HEK293 (cell line): ENCODE measurements around the gene MPPED1.
A peak's percentile ranks its signal among the peaks of the same experiment; 100 is the strongest.

Source experiments
- CTCF ChIA-PET: fragments of 350-600 bp; formaldehyde crosslinking; extraction: SDS; loops from one replicate; lab custom pipeline; 2021; ENCODE audit warnings: antibody characterized with exemption; lab: Yijun Ruan, JAX
- POLR2A ChIA-PET: fragments of 300-600 bp; formaldehyde crosslinking; extraction: SDS; loops from one replicate; lab custom pipeline; 2020; ENCODE audit warnings: antibody characterized with exemption, inconsistent platforms; lab: Yijun Ruan, JAX
- H3K27ac ChIP-seq: fragments of 200-500 bp; sonication (Bioruptor generic); 2 replicates; pipeline ENCODE4 v1.5.1; 2014; ENCODE audit warnings: low read depth, low read length, control low read depth, inconsistent platforms; ENCODE audit errors: extremely low read depth
- H3K36me3 ChIP-seq, 2 experiments: fragments of 200-500 bp in 1 of 2; sonication (Bioruptor generic) in 1 of 2; 1 replicate in 1 of 2; 2 replicates in 1 of 2; pipeline ENCODE4 v1.5.1; 2014 to 2017; ENCODE audit warnings: inconsistent platforms in 2 of 2, low read length in 2 of 2; ENCODE audit not compliant: control insufficient read depth in 2 of 2, insufficient read depth in 1 of 2
- H3K4me1 ChIP-seq: fragments of 200-500 bp; sonication (Bioruptor generic); 2 replicates; pipeline ENCODE4 v1.5.1; 2014; ENCODE audit warnings: mild to moderate bottlenecking, low read length, inconsistent platforms; ENCODE audit not compliant: control insufficient read depth, insufficient read depth
- H3K4me3 ChIP-seq: 2 replicates; pipeline ENCODE4 v1.5.1; 2011; ENCODE audit warnings: low read depth, mild to moderate bottlenecking, control low read depth, low read length, moderate library complexity
- H3K9me3 ChIP-seq: fragments of 200-500 bp; sonication (Bioruptor generic); 2 replicates; pipeline ENCODE4 v1.5.1; 2014; ENCODE audit warnings: low read depth, low read length, inconsistent platforms; ENCODE audit not compliant: control insufficient read depth, insufficient read depth
- HOXC10 ChIP-seq: sonication (generic); formaldehyde crosslinking; IDR thresholded peaks from 2 replicates; pipeline ENCODE4 v1.8.1; 2023; ENCODE audit warnings: mild to moderate bottlenecking, missing genetic modification reagents
- SP7 ChIP-seq: fragments of 450-650 bp; formaldehyde crosslinking; IDR thresholded peaks from 2 replicates; pipeline ENCODE4 v1.5.1; 2016; ENCODE audit warnings: missing biosample characterization, missing genetic modification characterization
- ZBTB7A ChIP-seq: fragments of 450-650 bp; formaldehyde crosslinking; IDR thresholded peaks from 2 replicates; pipeline ENCODE4 v1.5.1; 2016; ENCODE audit warnings: low read depth, missing biosample characterization, missing genetic modification characterization
- ZFP69B ChIP-seq: fragments of 450-650 bp; formaldehyde crosslinking; IDR thresholded peaks from 2 replicates; pipeline ENCODE4 v1.5.1; 2016; ENCODE audit warnings: missing biosample characterization, missing genetic modification characterization
- ZNF112 ChIP-seq: fragments of 450-650 bp; formaldehyde crosslinking; IDR thresholded peaks from 2 replicates; pipeline ENCODE4 v1.5.0; 2017; ENCODE audit warnings: missing biosample characterization, missing genetic modification characterization
- ZNF169 ChIP-seq: fragments of 450-650 bp; formaldehyde crosslinking; IDR thresholded peaks from 2 replicates; pipeline ENCODE4 v1.5.1; 2016; ENCODE audit warnings: missing biosample characterization, missing genetic modification characterization
- ZNF175 ChIP-seq: fragments of 450-650 bp; formaldehyde crosslinking; IDR thresholded peaks from 2 replicates; pipeline ENCODE4 v1.5.1; 2016; ENCODE audit warnings: missing biosample characterization, missing genetic modification characterization
- ZNF223 ChIP-seq: fragments of 450-650 bp; formaldehyde crosslinking; IDR thresholded peaks from 2 replicates; pipeline ENCODE4 v1.5.1; 2016; ENCODE audit warnings: missing biosample characterization, missing genetic modification characterization
- ZNF239 ChIP-seq: fragments of 450-650 bp; formaldehyde crosslinking; IDR thresholded peaks from 2 replicates; pipeline ENCODE4 v1.5.1; 2016; ENCODE audit warnings: missing biosample characterization, missing genetic modification characterization
- ZNF248 ChIP-seq: fragments of 450-650 bp; formaldehyde crosslinking; IDR thresholded peaks from 2 replicates; pipeline ENCODE4 v1.5.1; 2017; ENCODE audit warnings: missing biosample characterization, missing genetic modification characterization
- ZNF362 ChIP-seq: fragments of 450-650 bp; formaldehyde crosslinking; IDR thresholded peaks from 2 replicates; pipeline ENCODE4 v1.5.1; 2016; ENCODE audit warnings: missing biosample characterization, missing genetic modification characterization
- ZNF366 ChIP-seq: fragments of 450-650 bp; formaldehyde crosslinking; conservative IDR thresholded peaks from 2 replicates; pipeline ENCODE4 v1.5.1; 2016; ENCODE audit warnings: missing biosample characterization, missing genetic modification characterization
- ZNF48 ChIP-seq: fragments of 450-650 bp; formaldehyde crosslinking; IDR thresholded peaks from 2 replicates; pipeline ENCODE4 v1.5.1; 2016; ENCODE audit warnings: missing biosample characterization, missing genetic modification characterization
- ZNF514 ChIP-seq: fragments of 450-650 bp; formaldehyde crosslinking; IDR thresholded peaks from 2 replicates; pipeline ENCODE4 v1.5.1; 2016; ENCODE audit warnings: missing biosample characterization, missing genetic modification characterization
- ZNF529 ChIP-seq: fragments of 450-650 bp; formaldehyde crosslinking; IDR thresholded peaks from 2 replicates; pipeline ENCODE4 v1.5.1; 2017; ENCODE audit warnings: missing genetic modification characterization, missing biosample characterization; ENCODE audit not compliant: insufficient replicate concordance
- ZNF530 ChIP-seq: fragments of 450-650 bp; formaldehyde crosslinking; IDR thresholded peaks from 2 replicates; pipeline ENCODE4 v1.5.1; 2016; ENCODE audit warnings: low read depth, missing biosample characterization, missing genetic modification characterization
- ZNF555 ChIP-seq: fragments of 450-650 bp; formaldehyde crosslinking; conservative IDR thresholded peaks from 2 replicates; pipeline ENCODE4 v1.5.1; 2017; ENCODE audit warnings: missing biosample characterization, mild to moderate bottlenecking, missing genetic modification characterization, inconsistent platforms
- ZNF560 ChIP-seq: fragments of 450-650 bp; formaldehyde crosslinking; IDR thresholded peaks from 2 replicates; pipeline ENCODE4 v1.5.1; 2017; ENCODE audit warnings: missing biosample characterization, missing genetic modification characterization, borderline replicate concordance
- ZNF561 ChIP-seq: fragments of 450-650 bp; IDR thresholded peaks from 2 replicates; pipeline ENCODE4 v1.5.1; 2018; ENCODE audit warnings: missing biosample characterization, missing genetic modification characterization, borderline replicate concordance
- ZNF629 ChIP-seq: fragments of 450-650 bp; formaldehyde crosslinking; IDR thresholded peaks from 2 replicates; pipeline ENCODE4 v1.5.1; 2017; ENCODE audit warnings: missing biosample characterization, missing genetic modification characterization
- ZNF658 ChIP-seq: fragments of 450-650 bp; formaldehyde crosslinking; IDR thresholded peaks from 2 replicates; pipeline ENCODE4; 2016; ENCODE audit warnings: missing biosample characterization, missing genetic modification characterization
- ZNF837 ChIP-seq: fragments of 450-650 bp; formaldehyde crosslinking; IDR thresholded peaks from 2 replicates; pipeline ENCODE4 v1.5.1; 2016; ENCODE audit warnings: missing biosample characterization, missing genetic modification characterization
- ZSCAN16 ChIP-seq: fragments of 450-650 bp; formaldehyde crosslinking; IDR thresholded peaks from 2 replicates; pipeline ENCODE4 v1.5.1; 2016; ENCODE audit warnings: missing biosample characterization, missing genetic modification characterization
- TF ChIP-seq, protein P1 (sequence below): fragments of 450-650 bp; formaldehyde crosslinking; IDR thresholded peaks from 2 replicates; pipeline ENCODE4 v1.5.1; 2016; ENCODE audit warnings: missing biosample characterization, missing genetic modification characterization
- TF ChIP-seq, protein P2 (sequence below): fragments of 450-650 bp; formaldehyde crosslinking; IDR thresholded peaks from 2 replicates; pipeline ENCODE4 v1.5.1; 2016; ENCODE audit warnings: missing biosample characterization, missing genetic modification characterization
- TF ChIP-seq, protein P3 (sequence below): fragments of 450-650 bp; formaldehyde crosslinking; IDR thresholded peaks from 2 replicates; pipeline ENCODE4 v1.5.1; 2016; ENCODE audit warnings: missing biosample characterization, missing genetic modification characterization

Gene MPPED1

DNA sequence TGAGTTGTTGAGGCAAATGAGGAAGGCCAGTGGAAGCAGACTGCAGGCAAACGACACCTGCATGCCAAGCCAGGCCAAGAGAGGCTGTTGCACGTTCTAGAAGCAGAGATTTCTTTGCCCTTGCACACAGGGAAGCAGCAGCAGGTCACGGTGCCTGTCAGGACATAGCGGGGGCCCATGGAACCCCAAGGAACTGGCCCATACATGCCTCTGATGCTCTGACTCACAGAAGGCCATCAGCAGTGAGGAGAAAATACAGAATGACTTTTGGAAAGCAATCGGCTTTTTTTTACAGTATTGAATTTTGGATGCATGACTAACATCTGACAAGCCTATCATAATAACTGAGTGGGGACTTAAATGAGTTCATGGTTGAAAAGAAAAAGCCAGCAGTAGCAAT, 123.9 kb downstream of the MPPED1 start (continued):
- TF ChIP-seq ZNF112 (tag by site-specific recombination), result no peak
- no peak for TF ChIP-seq ZNF223 (tag by site-specific recombination)
- no peak for TF ChIP-seq ZNF248 (tag by site-specific recombination)
- no peak for TF ChIP-seq ZNF175 (tag by site-specific recombination)
- no peak for TF ChIP-seq ZNF362
- TF ChIP-seq HOXC10, result no peak
- TF ChIP-seq ZSCAN16 (tag by site-specific recombination), result no peak
- TF ChIP-seq, protein P1, sequence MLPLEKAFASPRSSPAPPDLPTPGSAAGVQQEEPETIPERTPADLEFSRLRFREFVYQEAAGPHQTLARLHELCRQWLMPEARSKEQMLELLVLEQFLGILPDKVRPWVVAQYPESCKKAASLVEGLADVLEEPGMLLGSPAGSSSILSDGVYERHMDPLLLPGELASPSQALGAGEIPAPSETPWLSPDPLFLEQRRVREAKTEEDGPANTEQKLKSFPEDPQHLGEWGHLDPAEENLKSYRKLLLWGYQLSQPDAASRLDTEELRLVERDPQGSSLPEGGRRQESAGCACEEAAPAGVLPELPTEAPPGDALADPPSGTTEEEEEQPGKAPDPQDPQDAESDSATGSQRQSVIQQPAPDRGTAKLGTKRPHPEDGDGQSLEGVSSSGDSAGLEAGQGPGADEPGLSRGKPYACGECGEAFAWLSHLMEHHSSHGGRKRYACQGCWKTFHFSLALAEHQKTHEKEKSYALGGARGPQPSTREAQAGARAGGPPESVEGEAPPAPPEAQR, result no peak
- TF ChIP-seq ZNF560 (tag by site-specific recombination), result no peak
- TF ChIP-seq ZNF530 (tag by site-specific recombination), result no peak
- TF ChIP-seq, all 188 proteins: peak for 0

GRCh38 chr22:43537019-43537585, 125.3 kb downstream of the MPPED1 start:
- Histone ChIP-seq H3K4me1 (no peaks in the 10 kb centered on the region), H3K27ac (no peak overlapping the region), H3K9me3 (no peaks in the 10 kb centered on the region), H3K36me3 (no peaks in the 10 kb centered on the region), H3K4me3 (no peak overlapping the region)
- TF ChIP-seq ZNF529 (tag by site-specific recombination) (peak; percentile 49), ZBTB7A (tag by site-specific recombination) (no peak)
- ChIA-PET POLR2A (interaction anchor here (0.5 kb wide), 1 partner anchor 130 kb away, joined by 8 read pairs; no protein-coding TSS in a partner anchor), CTCF (interaction anchor here (0.9 kb wide), 1 partner anchor 8 kb away, joined by 3 read pairs; no protein-coding TSS in a partner anchor)

DNA sequence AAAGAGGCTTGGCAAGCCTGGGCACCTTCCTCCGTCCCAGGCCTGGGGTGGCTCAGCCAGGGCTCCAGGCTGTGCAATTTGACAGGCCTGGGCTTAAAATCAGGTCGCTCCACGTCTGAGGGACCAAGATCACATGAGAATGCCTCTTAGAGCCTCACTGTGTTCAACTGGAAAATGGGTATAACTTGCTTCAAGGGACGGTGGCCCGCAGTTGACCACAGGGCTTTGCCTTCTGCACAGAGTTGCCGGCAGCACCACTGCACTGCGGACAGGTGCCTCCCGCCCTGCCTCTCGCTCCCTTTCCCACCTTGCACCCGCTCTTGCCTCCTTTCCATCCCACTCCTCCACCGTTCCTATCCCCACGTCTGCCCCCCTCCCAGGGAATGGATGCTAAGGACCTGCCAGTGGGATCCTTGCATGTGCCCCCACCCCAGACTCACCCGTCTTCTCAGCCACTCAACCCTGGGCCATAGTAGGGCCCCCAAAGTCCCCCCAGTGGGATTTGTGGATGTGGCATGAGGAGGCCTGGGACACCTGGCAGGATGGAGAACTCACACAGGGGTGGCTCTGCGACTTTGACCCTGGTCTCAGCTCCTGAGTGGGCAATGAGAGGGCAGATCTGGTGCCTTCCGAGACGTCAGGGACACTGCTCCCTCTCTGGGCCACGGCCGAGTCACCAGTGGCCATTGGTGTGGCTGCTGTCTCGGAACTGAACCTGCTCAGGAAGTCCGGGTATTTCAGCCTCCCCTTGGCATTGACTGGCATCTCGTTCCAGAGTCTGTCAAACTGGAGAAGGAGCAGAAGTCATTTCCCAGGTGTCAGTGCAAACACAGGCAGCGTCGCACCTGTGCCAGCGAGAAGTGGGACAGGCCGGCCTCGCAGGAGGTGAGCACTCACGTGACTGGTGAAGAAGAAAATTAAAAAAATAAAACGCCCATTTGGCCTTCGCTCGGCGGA, 128.0 kb downstream of the MPPED1 start:
- H3K36me3 ChIP-seq, result no peaks in the 10 kb centered on the region
- ChIA-PET CTCF (no interaction called here), POLR2A (no interaction called here)
- no peak overlapping the region for H3K4me3 ChIP-seq
- H3K27ac ChIP-seq, result no peak overlapping the region
- no peaks in the 10 kb centered on the region for H3K9me3 ChIP-seq
- H3K4me1 ChIP-seq, result no peaks in the 10 kb centered on the region
- TF ChIP-seq ZNF169 (tag by site-specific recombination) (no peak), ZFP69B (tag by site-specific recombination) (no peak), ZNF514 (tag by site-specific recombination) (no peak), ZNF239 (tag by site-specific recombination) (no peak), ZNF629 (no peak), ZNF366 (no peak), ZNF555 (tag by site-specific recombination) (no peak), ZNF561 (no peak), ZNF658 (tag by site-specific recombination) (no peak), ZNF837 (tag by site-specific recombination) (no peak), ZNF560 (tag by site-specific recombination) (no peak), SP7 (no peak), ZNF48 (tag by site-specific recombination) (no peak)
- TF ChIP-seq, protein P2, sequence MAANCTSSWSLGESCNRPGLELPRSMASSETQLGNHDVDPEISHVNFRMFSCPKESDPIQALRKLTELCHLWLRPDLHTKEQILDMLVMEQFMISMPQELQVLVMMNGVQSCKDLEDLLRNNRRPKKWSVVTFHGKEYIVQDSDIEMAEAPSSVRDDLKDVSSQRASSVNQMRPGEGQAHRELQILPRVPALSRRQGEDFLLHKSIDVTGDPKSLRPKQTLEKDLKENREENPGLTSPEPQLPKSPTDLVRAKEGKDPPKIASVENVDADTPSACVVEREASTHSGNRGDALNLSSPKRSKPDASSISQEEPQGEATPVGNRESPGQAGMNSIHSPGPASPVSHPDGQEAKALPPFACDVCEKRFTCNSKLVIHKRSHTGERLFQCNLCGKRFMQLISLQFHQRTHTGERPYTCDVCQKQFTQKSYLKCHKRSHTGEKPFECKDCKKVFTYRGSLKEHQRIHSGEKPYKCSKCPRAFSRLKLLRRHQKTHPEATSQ, result no peak
- TF ChIP-seq, protein P3, sequence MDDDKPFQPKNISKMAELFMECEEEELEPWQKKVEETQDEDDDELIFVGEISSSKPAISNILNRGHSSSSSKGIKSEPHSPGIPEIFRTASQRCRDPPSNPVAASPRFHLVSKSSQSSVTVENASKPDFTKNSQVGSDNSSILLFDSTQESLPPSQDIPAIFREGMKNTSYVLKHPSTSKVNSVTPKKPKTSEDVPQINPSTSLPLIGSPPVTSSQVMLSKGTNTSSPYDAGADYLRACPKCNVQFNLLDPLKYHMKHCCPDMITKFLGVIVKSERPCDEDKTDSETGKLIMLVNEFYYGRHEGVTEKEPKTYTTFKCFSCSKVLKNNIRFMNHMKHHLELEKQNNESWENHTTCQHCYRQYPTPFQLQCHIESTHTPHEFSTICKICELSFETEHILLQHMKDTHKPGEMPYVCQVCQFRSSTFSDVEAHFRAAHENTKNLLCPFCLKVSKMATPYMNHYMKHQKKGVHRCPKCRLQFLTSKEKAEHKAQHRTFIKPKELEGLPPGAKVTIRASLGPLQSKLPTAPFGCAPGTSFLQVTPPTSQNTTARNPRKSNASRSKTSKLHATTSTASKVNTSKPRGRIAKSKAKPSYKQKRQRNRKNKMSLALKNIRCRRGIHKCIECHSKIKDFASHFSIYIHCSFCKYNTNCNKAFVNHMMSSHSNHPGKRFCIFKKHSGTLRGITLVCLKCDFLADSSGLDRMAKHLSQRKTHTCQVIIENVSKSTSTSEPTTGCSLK (tag by site-specific recombination), result no peak
